GM19463 (cell line): Measurements from ENCODE around the gene C22orf23.
A peak's percentile ranks its signal among the peaks of the same experiment; 100 is the strongest.

ENCODE experiments used
- ATAC-seq: cut with Tn5 transposase; IDR thresholded peaks from one replicate; pipeline ENCODE4 v1.9.1; 2021; ENCODE audit warnings: mild to moderate bottlenecking, moderate library complexity; ENCODE audit not compliant: unreplicated experiment

C22orf23 gene

DNA sequence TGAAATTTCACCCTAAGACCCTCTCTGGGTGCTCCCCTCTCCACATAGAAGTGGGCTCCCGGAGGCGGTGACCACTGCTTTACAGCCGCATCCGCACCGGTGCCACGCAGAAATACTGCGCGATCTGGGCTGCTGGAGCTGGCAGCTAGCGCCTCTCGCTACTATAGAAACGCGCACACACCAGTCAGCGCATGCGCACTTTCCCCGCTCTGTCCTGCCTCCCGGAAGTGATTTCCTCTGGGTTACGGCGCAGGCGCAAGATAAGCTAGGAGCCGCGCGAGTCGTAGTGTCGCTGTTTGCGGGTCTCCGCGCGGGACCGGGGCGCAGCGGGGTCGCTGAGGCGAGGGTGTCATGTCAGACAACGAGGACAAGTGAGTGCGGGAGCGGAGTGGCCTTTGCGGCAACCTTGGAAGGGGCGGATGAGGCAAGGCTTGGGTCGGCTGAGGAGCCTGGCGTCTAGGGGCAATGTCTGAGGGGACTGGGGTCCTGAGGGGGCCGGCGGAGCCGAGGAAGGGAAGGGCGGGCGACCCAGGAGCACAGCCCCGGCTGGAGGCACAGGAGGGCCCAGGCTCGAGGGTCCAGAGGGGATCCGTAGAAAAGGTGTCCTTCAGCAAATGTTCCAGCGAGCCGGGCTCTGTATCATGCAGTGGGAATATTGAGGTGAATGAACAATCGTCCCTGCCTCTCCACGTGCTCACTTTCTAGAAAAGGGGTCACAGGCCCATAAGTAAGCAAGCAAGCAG lies at the start of gene C22orf23, which contains the start of gene POLR2F:
Gene C22orf23, minus strand, starts transcription at position 165 of the 743 bp plus-strand sequence. CDS start 452 bp downstream, outside the sequence.
Gene POLR2F, plus strand, starts transcription at position 263 of the 743 bp plus-strand sequence. Its CDS starts 89 bp downstream, at position 352.
- peak; percentile 78 for ATAC-seq

DNA sequence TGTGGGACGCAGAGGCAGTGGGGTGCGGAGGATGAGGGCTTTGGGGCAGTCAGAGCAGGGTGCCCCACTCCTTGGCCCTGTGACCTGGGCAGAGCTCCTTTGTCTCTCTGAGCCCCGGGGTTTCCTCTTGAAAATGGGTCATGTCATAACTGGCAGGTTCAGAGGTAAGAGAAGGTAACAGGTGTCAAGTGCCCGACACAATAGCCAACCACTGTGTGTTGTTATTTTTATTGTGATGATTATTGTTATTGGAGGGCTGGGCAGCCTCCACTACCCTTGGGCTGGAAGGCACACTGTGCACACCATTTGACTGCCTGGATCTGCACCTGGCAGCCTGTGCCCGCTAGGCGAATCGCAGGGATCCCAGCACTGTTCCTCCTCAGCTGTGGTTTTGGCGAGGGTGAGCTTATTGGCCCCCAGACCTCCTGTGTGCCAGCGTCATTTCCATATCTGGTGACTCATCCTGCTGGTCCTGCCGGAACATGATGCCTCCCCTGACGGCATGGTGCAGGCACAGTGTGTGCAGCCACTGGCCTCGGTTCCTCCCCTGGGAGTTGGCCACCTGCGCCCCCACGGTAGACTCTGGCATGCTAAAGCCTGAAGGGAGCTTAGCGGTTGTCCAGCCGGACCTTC lies 46.4 kb upstream of the C22orf23 start:
- ATAC-seq, result no peak

DNA sequence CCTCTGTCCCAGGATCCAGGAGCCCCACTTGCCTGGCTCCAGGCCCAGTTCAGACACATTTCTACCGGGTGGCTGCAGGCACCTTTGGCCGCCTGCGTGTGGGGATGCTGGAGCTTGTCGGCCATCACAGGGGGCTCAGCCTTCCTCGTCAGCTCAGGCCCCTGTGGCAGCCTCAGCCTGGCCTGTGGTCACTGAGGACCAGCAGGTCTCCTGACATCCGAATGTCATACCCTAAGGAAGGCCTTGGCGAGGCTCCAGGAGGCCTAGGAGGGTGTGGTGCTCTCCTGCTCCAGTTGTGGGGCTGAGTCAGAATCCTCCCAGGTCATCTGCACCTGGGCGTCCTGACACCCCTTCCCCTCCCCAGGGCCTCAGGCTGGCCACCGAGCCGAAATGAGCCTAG lies 45.8 kb upstream of the C22orf23 start:
- no peak for ATAC-seq

DNA sequence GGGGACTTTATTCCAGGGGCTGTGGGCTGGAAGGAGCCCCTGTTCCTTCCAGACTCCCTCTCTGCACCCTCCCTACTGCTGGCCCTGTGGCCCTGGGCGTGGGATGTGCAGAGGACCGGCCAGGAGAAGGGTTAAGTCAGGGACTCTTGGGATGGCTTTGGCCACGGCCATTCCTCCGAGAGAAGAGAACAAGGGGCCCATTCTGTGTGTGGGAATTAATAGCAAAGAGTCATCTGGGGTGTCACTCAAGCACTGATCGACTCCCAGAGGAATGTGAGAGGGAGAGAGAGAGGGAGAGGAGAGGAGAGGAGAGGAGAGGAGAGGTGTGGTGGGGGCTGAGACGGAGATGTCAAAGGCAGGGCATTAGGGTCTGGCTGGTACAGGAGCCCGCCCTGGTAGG lies 45.1 kb upstream of the C22orf23 start:
- no peak for ATAC-seq

DNA sequence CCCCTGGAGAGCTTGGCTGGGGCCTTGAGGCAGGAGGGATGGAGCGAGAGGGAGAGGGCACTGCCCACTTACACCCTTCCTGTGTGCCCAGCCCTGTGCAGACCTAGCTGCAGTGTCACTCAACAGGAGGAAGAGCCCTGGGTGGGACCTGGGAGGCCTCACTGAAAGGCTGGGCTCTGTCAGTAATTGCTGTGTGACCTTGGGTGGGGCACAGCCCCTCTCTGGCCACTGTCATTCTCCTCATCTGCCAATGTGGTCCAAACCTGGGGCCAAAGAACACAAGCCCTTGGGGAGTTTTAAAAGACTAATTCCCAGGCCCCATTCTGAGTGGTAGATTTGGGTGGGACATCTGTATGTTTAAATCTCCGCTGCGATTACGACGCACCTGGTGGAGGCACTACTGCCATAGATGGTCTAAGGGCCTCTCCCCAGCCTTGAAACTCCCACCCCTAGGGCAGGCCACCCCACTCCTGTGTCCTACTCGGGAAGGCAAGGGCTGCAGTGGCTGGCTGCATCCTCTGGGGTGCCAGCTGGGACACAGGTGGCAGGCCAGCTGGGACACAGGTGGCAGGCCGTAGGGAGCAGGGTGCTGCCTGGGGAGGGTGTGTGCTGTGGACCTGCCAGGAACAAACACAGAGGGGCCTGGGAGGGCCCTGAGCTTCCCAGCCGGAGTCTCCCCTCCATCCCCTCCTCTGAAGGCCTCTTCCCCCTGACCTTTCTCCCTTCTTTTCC lies 43.3 kb upstream of the C22orf23 start:
- ATAC-seq, result no peak

DNA sequence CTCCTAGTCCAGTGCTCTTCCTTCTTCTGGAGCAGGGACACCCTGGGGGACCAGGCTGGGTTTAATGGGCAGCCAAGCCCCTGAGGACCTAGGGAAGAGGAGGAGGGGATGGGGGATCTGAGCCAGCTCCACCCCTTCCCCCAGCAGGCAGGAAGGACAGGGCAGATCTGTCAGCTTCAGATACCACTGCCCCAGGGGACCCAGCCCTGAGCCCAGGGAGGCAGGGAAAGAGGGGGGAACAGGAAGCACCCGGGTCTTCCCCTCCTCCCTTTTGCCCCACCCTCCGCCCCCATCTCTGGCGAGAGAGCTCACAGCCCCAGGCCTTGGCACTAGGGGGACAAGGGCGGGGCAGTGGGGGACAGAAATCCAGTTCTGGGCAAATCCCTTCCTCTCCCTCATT lies 42.7 kb upstream of the C22orf23 start:
- ATAC-seq, result no peak

DNA sequence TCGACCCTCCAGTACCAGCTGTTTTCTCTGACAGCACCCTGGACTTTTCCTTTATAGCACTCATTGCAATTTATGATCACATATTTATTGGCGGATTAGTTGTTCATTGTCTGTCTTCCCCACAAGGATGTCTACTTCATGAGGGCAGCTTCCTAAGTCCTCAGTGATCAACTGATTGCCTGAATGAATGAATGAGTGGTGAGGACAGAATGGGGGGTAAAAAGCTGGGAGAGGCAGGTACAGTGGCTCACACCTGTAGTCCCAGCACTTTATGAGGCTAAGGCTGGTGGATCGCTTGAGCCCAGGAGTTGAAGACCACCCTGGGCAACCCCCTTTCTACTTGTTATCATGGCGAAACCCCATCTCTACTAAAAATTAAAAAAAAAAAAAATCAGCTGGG lies 42.1 kb upstream of the C22orf23 start:
- ATAC-seq, result no peak

DNA sequence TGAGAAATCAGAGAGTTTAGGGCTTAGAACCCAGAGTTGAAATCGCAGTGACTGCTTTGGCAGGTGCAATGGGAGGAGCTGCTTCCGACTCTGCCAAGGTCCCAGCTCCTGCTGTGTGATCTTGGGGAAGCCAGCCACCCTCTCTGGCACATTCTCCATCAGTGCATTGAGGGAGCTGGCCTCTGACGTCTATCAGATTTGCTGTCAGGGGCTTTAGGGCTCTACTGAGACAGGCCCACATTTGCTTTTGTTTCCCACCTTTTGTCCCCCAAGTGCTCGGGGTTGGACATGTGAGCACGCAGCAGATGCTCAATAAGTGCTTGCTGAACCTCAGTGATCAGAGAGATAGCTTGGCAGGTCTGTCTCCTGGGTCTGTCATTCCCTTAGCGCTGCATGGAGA lies 41.6 kb upstream of the C22orf23 start:
- ATAC-seq, result no peak

DNA sequence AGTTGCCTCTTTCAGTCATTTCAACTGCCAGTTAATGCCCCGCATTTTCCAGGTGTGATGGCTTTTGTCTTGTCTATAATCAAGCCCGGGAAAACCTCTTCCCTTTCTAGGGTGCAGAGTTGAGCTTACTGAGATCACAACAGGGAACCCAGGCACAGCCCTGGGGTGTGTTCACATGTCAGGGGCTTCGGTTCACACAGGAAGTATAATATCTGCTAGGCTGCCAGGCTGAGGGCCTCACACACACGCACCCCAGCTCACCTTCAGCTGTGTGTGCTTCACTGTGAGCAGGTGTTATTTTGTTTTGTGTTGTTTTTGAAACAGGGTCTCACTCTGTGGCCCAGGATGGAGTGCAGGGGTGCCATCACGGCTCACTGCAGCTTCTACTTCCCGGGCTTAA lies 40.6 kb upstream of the C22orf23 start:
- ATAC-seq, result no peak

DNA sequence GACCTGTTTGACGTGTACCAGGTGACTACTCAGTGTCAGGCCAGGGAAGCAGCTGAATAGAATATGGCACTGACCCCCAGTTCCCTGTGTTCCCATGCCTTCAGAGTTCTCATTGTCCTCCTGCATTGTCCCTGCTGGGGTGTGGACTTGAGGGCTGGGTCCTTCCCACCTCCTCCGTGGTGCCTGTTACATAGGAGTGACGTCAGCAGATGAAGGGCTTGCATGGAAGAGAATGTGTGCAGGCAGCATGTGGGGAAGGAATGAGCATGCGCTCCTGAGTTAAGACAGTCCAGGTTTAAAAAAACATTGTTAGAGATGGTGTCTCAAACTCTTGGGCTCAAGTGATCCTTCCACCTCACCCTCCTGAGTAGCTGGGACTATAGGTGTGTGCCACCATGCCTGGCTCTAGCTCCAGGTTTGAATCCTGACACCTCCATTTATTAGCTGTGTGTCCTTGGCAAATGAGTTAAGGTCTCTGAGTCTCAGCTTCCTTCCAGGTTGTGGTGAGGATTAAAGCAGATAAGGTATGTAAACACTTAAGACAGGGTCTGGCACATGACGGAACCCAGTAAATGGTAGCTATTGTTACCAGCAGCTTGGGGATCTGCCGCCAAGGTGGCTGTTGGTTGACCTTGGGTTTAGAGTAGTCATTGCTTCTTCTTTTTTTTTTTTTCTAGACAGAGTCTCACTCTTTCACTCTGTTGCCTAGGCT lies 38.5 kb upstream of the C22orf23 start:
- no peak for ATAC-seq

DNA sequence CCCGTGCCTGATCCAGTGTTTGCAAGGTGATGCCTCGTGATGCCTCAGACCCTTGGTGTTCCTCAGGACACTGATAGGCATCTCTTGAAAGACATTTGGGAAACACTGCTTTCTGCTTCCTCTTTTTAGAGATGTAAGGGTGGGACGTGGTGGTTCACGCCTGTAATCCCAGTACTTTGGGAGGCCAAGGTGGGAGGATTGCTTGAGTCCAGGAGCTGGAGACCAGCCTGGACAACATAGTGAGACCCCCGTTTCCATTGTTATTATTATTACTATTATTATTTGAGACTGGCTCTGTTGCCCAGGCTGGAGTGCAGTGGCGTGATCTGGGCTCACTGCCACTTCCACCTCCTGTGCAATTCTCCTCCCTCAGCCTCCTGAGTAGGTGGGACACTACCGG lies 37.5 kb upstream of the C22orf23 start:
- no peak for ATAC-seq

DNA sequence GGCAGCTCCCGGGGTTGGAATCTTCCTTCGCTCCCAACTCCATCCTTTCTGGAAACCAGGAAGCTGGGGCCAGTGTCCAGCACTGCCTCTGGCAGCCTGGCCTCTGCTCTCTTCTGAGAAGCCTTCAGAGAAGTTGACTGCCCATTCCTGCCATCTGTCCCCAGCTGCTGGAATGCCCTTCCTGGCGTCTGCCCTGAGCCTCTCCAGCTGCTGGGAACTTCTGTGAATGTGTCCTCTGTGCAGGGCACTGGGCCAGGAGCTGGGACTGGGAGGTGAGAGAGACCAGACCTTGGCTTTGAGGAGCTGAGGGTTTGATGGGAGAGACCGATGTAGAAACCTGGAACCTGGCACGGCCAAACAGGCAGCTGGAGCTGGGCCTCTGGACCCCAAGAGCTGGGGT lies 36.9 kb upstream of the C22orf23 start:
- no peak for ATAC-seq

DNA sequence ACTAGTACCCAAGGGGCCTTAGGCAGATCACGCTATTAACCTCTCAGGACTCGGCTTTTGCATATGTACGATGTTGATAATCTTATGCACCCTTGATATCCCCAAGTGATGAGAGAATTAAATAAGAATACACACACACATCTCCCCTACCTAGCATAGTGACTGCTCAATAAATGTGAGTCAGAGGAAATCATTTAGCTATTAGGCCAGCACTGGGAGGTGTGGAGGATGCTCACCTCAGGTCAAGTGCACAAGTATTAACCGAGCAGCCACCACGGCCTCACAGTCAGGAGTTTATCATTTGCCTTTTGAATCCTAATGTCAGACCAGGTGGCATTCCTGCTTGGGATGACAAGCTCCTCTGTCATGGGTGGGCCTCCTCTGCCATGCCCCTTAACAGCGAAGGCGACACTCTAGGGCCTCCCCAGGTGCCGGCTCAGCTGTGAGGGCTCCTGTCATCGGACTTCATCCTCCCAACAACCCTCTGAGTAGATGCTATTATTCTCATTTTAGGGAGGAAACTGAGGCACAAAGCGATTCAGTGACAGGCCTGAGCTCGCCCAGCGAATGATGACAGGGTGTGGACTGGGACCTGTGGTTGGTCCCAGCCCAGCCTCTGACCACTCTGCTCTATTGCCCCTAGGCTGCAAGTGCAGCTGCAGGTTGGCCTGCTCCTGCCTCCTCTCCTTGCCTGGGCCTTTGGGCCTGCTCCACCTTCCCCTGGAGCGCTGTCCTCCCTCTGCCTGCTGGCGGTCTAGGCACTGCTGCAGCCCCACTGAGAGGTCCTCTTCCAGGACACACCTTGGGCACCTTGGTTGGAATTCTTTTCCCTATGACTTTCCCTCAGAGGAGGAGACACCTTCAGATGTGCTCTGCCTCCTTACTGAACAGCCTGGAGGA lies 36.0 kb upstream of the C22orf23 start:
- ATAC-seq, result no peak

DNA sequence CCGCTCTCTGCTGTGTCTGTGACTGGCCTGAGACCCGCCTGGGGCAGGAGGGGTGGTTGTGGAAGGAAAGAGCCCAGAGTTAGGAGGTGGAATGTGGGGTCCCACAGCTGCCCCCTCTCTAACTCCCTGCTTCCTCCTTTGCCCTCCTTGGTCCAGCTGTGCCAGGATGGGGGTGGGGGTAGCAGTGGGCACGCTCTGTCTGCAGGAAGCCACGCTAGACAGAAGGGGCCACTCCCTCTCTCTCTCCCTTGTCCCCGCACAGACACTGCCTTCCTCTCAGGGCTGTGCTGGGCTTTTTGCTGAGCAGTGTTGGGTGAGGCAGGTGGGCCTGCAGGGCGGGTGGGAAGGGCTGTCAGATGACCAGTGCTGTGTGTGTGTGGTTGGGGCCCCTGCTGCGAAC lies 33.0 kb upstream of the C22orf23 start:
- no peak for ATAC-seq

DNA sequence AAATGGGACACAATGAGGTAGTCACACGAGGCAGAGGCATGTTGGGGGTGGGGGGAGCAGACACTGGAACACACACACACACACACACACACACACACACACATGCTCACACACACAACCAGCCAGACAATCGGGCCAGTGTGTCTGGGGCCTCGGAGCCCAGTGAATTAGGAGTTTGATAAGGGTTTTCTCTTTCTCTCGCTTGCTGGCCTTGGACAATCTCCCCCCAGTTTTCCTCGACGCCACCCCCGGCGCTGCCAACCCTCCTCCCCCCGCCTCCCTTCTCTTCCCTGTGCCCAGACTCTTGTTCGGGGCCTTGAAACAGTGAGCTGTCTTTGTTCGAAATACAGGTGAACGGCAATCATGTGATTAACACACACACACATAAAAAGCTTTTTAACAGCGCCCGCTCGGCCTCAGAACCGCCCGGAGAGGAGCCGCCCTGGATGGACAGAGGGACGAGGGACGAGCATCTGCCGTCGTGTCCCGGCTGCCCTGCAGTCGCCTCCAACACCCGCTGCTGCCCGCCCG lies 32.4 kb upstream of the C22orf23 start:
- ATAC-seq, result no peak

DNA sequence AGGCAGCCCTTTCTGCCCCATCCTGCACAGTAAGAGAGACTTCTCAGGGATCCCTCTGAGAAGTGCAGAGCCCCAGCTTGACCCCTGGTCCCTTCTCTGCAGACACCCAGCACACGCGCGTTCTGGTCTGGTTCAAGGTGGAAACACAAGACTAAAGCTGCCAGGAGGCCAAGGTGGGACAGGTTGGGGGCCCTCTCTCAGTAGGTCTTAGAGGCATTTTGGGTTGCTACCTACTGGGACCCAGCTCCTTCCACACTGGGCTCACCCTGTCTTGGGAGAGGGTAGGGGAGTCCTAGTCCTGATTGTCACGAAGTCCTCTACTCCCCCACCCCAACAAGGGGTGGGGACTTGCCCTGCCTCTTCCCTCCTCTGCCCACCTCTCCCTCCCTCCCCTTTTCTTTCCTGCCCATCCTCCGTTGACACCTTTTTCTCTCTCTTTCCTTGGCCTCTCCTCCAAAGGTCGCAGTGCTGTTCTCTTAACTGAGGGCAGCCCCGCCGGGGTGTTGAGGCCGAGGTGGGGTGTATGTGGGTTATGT lies 31.7 kb upstream of the C22orf23 start:
- no peak for ATAC-seq

DNA sequence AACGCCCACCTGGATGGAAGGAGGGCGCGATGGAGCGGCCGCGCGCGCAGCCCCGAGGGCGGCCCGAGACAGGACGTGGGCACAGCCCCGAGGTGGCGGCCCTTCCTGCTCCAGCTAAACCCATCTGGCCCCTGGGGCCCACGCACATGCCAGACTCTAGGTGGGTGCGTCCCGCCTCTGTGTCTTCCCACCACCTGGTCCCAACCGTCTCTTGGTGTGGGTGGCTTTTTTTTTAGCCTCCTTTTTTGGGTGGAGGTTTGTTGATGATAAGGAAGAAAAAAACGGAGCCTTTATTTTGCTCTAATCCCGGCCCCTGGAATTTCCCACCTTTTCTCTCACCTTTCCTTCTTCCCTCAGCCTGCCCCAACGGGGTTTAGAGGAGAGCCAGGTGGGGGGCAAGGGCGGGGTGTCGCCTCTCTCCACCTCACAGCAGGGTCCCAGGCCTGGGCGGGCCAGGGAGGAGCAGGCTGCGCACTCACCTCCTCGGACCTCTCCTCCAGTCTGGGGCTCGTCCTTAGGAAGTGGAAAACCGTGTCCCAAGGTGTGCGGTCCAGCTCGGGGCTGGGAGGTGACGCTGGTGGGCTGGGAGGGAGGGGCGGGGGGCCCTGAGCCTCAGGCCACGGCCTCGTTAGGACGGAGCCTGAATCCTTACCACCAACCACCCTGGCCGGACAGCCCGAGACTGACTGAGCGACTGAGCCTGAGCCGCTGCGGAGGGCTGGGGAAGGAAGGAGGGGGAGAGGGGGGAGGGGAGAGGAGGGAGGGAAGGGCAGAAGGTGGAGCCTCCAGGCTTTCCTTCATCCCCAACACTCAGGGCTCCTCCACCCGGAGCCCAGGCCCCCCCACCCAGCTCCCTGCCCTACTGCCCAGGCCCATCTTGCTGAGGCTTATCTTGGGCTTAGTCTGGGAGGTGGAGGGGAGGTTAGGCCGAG lies 30.7 kb upstream of the C22orf23 start, which contains the start of gene SOX10:
Gene SOX10, minus strand, starts transcription at position 696 of the 932 bp plus-strand sequence. CDS start 771 bp downstream, outside the sequence.
- no peak for ATAC-seq
